ENCODE results near the gene WNT7A. TPM values are rescaled to one million over a fixed set of nuclear protein-coding genes. Genes with fewer than 3 reads are reported as not detected.

Gene WNT7A
- total and polyA plus RNA-seq, 5 donors = not detected

DNA sequence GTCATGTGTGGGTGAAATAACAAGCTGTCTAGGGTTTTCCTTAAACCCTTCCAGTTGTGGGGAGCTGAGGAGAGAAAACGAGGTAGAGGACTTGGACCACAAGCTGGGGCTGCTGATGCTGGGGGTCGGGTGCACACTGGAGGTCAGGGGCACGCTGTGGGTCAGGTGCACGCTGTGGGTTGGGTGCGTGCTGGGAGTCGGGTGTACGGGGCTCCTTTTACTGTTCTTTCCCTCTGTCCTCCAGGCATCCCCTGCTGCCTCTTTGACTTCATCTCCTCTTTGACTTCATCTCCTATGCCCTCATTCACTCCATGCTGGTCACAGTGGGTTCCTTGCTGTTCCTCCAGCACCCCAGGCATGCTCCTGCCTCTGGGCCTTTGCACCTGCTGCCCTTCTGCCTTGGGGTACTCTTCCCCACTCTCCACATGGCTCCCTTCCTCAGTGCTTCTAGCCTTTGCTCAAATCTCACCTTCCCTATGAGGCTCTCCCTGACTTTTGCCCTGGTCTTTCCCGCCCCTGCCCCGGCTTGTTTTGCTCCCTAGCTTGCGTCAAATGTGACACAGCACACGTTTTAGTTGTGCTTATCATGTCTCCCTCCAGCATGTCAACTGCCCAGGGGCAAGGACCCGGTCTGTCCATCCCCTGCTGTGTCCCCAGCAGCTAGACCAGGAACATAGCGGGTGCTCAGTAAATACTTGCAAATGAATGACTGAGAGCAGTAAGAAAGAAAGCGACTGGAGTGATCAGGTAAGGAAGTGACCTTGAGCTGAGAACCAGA lies 45.4 kb downstream of the WNT7A start:
- no peak for DNase-seq
- 66% methylated on average over 14 of the region's 14 CpGs for WGBS
- no peaks in the 10 kb centered on the region for H3K27me3 ChIP-seq (ENCODE audit: control insufficient read depth, insufficient read depth)
- no peaks in the 10 kb centered on the region for H3K9me3 ChIP-seq (ENCODE audit: control insufficient read depth, low read length)
- intact Hi-C loops (cut with DNase I) = no loop called here
- no peak overlapping the region for H3K4me3 ChIP-seq (ENCODE audit: low read length)
- H3K4me1 ChIP-seq (ENCODE audit: control insufficient read depth, insufficient read depth, low read length) = no peaks in the 10 kb centered on the region
- H3K27ac ChIP-seq (ENCODE audit: low read length) = no peak overlapping the region
- no peak for ATAC-seq

DNA sequence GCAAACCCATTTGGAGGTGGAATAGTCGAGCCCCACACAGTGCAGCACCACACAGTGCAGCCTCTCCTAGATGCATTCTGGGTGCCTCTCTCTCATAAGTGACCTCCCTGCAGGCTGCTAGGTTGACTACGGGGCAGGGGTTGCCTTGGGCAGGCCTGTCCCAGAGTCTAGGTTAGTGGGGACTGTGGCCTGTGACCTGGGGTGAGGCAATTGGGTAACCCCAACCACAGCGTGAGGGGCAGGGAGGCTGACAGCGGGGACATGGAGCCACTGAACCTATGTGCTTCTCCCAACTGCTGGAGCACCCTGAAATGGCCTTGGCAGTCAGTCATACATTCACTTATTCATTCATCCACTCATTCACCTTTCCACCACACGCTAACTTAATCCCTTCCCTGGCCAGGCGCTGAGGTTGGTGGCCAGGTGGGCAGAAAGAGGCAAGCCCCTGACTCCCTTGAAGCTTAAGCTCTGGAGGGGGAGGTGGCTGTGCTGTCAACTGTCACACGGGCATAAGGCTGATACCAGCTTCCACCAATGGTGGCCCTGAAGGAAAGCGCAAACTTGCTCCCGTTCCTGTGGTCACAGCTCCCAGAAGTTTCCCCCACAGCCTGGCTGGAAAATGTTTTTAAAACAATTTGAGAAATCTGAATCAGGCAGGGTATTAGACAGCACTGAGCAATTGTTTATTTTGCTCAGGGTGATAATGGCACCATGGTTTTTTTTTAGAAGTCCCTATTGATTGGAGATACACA lies 46.2 kb downstream of the WNT7A start:
- intact Hi-C loops (cut with DNase I) = no loop called here
- Histone ChIP-seq H3K4me3 (ENCODE audit: low read length) (no peak overlapping the region), H3K27me3 (ENCODE audit: control insufficient read depth, insufficient read depth) (no peaks in the 10 kb centered on the region), H3K27ac (ENCODE audit: low read length) (no peak overlapping the region), H3K9me3 (ENCODE audit: control insufficient read depth, low read length) (no peaks in the 10 kb centered on the region), H3K4me1 (ENCODE audit: control insufficient read depth, insufficient read depth, low read length) (no peaks in the 10 kb centered on the region)
- DNase-seq = no peak
- WGBS = 78% methylated on average over 9 of the region's 9 CpGs
- no peak for ATAC-seq

GRCh38 chr3:13832130-13832529 lies 47.7 kb downstream of the WNT7A start:
- ATAC-seq (no peak), DNase-seq (no peak)
- intact Hi-C loops (cut with DNase I) = no loop called here
- H3K9me3 ChIP-seq (ENCODE audit: control insufficient read depth, low read length) = no peaks in the 10 kb centered on the region
- no peaks in the 10 kb centered on the region for H3K4me1 ChIP-seq (ENCODE audit: control insufficient read depth, insufficient read depth, low read length)
- no peaks in the 10 kb centered on the region for H3K27me3 ChIP-seq (ENCODE audit: control insufficient read depth, insufficient read depth)
- no peak overlapping the region for H3K4me3 ChIP-seq (ENCODE audit: low read length)
- H3K27ac ChIP-seq (ENCODE audit: low read length) = no peak overlapping the region

DNA sequence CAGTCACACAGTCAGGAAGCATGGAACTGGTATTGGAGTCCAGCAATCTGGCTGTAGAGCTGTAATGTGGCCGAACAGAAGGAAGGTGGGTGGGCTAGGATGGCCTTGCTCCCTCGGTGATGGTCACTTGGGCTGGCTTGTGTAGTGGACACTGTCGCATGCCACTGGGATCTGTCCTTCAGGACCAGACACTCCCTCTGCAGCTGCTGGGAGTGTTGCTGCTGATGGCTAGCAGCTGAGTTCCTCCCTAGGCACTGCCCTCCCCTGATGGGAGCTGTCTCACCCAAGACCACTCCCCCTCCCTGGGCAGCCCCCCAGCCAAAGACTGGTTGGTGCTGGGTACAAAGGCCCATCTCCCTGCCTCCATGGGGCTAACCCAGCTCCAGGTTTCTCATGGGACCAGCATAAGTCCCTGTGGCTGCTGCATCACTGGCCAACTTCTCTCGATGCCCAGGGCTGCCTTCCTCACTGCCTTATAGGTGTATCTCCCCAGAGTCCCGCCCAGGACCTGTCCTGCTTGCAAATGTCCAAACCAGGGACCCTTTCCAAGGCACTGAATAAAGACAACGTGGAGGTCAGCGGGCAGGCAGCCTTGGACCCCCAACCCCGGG lies 48.4 kb downstream of the WNT7A start:
- DNase-seq (no peak), ATAC-seq (no peak)
- Histone ChIP-seq H3K27me3 (ENCODE audit: control insufficient read depth, insufficient read depth) (no peaks in the 10 kb centered on the region), H3K4me1 (ENCODE audit: control insufficient read depth, insufficient read depth, low read length) (no peaks in the 10 kb centered on the region), H3K9me3 (ENCODE audit: control insufficient read depth, low read length) (no peaks in the 10 kb centered on the region), H3K4me3 (ENCODE audit: low read length) (no peak overlapping the region), H3K27ac (ENCODE audit: low read length) (no peak overlapping the region)
- intact Hi-C loops (cut with DNase I) = no loop called here
- 89% methylated on average over 8 of the region's 8 CpGs for WGBS

DNA sequence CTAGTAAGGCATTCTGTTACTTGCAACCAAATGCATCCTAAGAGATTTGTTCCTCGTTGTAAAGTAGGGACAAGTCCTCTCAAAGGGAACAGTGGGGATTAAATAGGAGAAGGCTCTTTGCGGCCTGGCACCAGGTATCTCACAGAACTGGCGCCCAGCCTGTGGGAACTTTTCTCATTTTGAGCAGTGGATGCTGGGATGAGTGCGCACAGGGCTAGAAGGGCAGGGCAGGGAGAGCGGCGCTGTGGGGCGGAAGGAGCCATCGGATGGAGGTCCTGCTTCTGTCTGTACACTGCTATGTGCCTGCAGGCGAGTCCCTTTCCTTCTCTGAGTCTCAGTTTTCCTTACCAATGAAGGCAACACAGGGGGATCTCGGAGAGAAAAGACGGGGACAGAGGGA lies 50.6 kb downstream of the WNT7A start:
- Histone ChIP-seq H3K27me3 (ENCODE audit: control insufficient read depth, insufficient read depth) (no peaks in the 10 kb centered on the region), H3K9me3 (ENCODE audit: control insufficient read depth, low read length) (no peaks in the 10 kb centered on the region), H3K27ac (ENCODE audit: low read length) (no peak overlapping the region), H3K4me3 (ENCODE audit: low read length) (no peak overlapping the region), H3K4me1 (ENCODE audit: control insufficient read depth, insufficient read depth, low read length) (no peaks in the 10 kb centered on the region)
- WGBS = 79% methylated on average over 11 of the region's 11 CpGs
- DNase-seq (no peak), ATAC-seq (no peak)
- intact Hi-C loops (cut with DNase I) = no loop called here

- no peak for DNase-seq
- Histone ChIP-seq H3K9me3 (ENCODE audit: control insufficient read depth, low read length) (no peaks in the 10 kb centered on the region), H3K4me1 (ENCODE audit: control insufficient read depth, insufficient read depth, low read length) (no peaks in the 10 kb centered on the region), H3K27ac (ENCODE audit: low read length) (no peak overlapping the region), H3K4me3 (ENCODE audit: low read length) (no peak overlapping the region), H3K27me3 (ENCODE audit: control insufficient read depth, insufficient read depth) (no peaks in the 10 kb centered on the region)
- WGBS = 76% methylated on average over 9 of the region's 9 CpGs
- ATAC-seq = no peak
- intact Hi-C loops (cut with DNase I) = no loop called here
Measured at GRCh38 chr3:13828501-13829265, 51.2 kb downstream of the WNT7A start.

DNA sequence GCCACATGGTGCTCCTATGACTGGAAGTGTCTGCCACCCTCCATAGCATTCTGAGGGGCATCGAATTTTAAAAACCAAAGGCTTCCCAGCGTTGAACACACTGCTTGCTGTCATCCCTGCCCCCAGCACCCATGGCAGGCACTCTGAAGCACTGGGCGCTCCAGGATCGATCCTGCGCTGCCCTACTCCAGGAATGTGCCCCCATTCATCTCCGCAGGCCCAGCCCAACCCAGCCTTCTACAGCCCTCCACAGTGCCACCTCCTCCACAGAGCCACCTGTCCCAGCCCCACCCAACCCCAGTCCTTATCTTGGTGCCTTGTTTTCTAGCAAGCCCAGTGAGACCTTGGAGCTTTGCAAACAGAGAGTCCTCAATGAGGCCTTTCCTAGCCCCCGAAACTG lies 52.2 kb downstream of the WNT7A start:
- intact Hi-C loops (cut with DNase I) = no loop called here
- no peak overlapping the region for H3K27ac ChIP-seq (ENCODE audit: low read length)
- H3K27me3 ChIP-seq (ENCODE audit: control insufficient read depth, insufficient read depth) = no peaks in the 10 kb centered on the region
- H3K9me3 ChIP-seq (ENCODE audit: control insufficient read depth, low read length) = no peaks in the 10 kb centered on the region
- H3K4me1 ChIP-seq (ENCODE audit: control insufficient read depth, insufficient read depth, low read length) = no peaks in the 10 kb centered on the region
- no peak overlapping the region for H3K4me3 ChIP-seq (ENCODE audit: low read length)
- ATAC-seq (no peak), DNase-seq (no peak)
- WGBS = 80% methylated on average over 7 of the region's 7 CpGs

GRCh38 chr3:13827256-13827655 lies 52.6 kb downstream of the WNT7A start:
- 67% methylated on average over 3 of the region's 3 CpGs for WGBS
- no peaks in the 10 kb centered on the region for H3K27me3 ChIP-seq (ENCODE audit: control insufficient read depth, insufficient read depth)
- intact Hi-C loops (cut with DNase I) = no loop called here

DNA sequence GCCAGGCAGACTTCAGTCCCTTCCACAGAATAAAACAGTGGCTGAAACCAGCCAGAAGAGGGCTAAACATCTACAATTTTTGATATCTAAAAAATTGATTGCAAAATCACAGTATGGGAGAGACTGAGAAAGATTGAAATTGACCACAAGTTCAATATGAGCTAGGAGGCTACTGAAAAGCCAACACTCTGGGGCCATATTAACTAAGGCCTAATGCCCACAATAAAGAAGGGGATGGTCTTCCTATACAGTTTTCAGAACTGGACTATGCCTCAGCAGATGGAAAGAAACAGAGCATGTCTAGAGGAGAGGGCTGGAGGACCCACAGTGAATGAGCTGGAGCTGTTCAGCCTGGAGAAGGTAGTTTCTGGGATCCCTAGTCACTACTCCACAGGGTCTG lies 53.2 kb downstream of the WNT7A start:
- H3K27ac ChIP-seq (ENCODE audit: low read length) = no peak overlapping the region
- intact Hi-C loops (cut with DNase I) = no loop called here
- H3K4me3 ChIP-seq (ENCODE audit: low read length) = no peak overlapping the region
- no peaks in the 10 kb centered on the region for H3K27me3 ChIP-seq (ENCODE audit: control insufficient read depth, insufficient read depth)
- no peaks in the 10 kb centered on the region for H3K4me1 ChIP-seq (ENCODE audit: control insufficient read depth, insufficient read depth, low read length)
- ATAC-seq = no peak
- DNase-seq = no peak
- no peaks in the 10 kb centered on the region for H3K9me3 ChIP-seq (ENCODE audit: control insufficient read depth, low read length)

More at GRCh38 chr3:13827256-13827655, 52.6 kb downstream of the WNT7A start:
- no peaks in the 10 kb centered on the region for H3K4me1 ChIP-seq (ENCODE audit: control insufficient read depth, insufficient read depth, low read length)
- DNase-seq (no peak), ATAC-seq (no peak)
- no peaks in the 10 kb centered on the region for H3K9me3 ChIP-seq (ENCODE audit: control insufficient read depth, low read length)
- H3K4me3 ChIP-seq (ENCODE audit: low read length) = no peak overlapping the region
- no peak overlapping the region for H3K27ac ChIP-seq (ENCODE audit: low read length)

DNA sequence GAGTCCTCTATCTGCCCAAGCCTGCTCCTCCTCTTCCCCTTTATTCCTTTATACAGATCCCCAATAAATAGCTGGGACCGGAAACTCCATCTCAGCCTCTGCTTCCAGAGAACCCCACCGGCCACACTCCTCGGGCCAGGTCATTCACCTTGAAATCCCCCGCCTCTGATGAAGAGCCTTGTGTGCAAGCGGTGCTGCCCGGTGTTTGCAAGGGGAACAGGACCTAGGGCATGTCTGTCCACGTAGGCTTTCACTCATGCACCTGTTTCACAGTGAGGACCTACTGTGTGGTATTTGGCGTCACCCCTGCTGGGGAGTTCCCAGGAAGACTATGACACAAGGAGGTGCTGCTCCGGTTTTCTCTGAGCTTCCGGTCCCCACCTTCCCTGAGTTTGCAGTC lies 54.0 kb downstream of the WNT7A start:
- 85% methylated on average over 10 of the region's 10 CpGs for whole genome bisulfite sequencing
- no peaks in the 10 kb centered on the region for H3K27me3 ChIP-seq (ENCODE audit: control insufficient read depth, insufficient read depth)
- H3K4me1 ChIP-seq (ENCODE audit: control insufficient read depth, insufficient read depth, low read length) = no peaks in the 10 kb centered on the region
- H3K9me3 ChIP-seq (ENCODE audit: control insufficient read depth, low read length) = no peaks in the 10 kb centered on the region
- no peak for ATAC-seq
- H3K27ac ChIP-seq (ENCODE audit: low read length) = no peak overlapping the region
- intact Hi-C loops (cut with DNase I) = no loop called here
- H3K4me3 ChIP-seq (ENCODE audit: low read length) = no peak overlapping the region
- no peak for DNase-seq

- no peak overlapping the region for H3K4me3 ChIP-seq (ENCODE audit: low read length)
Measured at GRCh38 chr3:13825311-13825579, 54.6 kb downstream of the WNT7A start.

More at GRCh38 chr3:13825311-13825579, 54.6 kb downstream of the WNT7A start:
- Histone ChIP-seq H3K27ac (ENCODE audit: low read length) (no peak overlapping the region), H3K4me1 (ENCODE audit: control insufficient read depth, insufficient read depth, low read length) (no peaks in the 10 kb centered on the region), H3K27me3 (ENCODE audit: control insufficient read depth, insufficient read depth) (no peaks in the 10 kb centered on the region), H3K9me3 (ENCODE audit: control insufficient read depth, low read length) (no peaks in the 10 kb centered on the region)
- 80% methylated on average over 3 of the region's 3 CpGs for WGBS
- ATAC-seq (no peak), DNase-seq (no peak)
- intact Hi-C loops (cut with DNase I) = no loop called here

Measured in right cardiac atrium (tissue), 5 donors.